B cell (primary cell): ENCODE measurements around the gene GRID2. TPM values are rescaled to one million over a fixed set of nuclear protein-coding genes. Genes with fewer than 3 reads are reported as not detected.

Experiments used
- ATAC-seq: fragments of 200-7000 bp; cut with Tn5 transposase; one replicate; pipeline ENCODE4 v1.10.0; 2021; ENCODE audit warnings: low read depth, mild to moderate bottlenecking, moderate number of reproducible peaks, moderate library complexity
- CTCF ChIA-PET: fragments of 350-600 bp; sonication (Branson Sonifier 250); formaldehyde crosslinking; loops from one replicate; lab custom pipeline; 2021; ENCODE audit warnings: antibody characterized with exemption, inconsistent platforms; lab: Charles Lee
- POLR2A ChIA-PET: fragments of 350-600 bp; sonication (Branson Sonifier 250); formaldehyde crosslinking; loops from one replicate; lab custom pipeline; 2021; ENCODE audit warnings: antibody characterized with exemption; lab: Charles Lee
- DNase-seq: peaks from one replicate; pipeline ENCODE4 v3.0.0; 2013
- H2AFZ ChIP-seq: 2 replicates; pipeline ENCODE4 v1.6.1; 2012; ENCODE audit warnings: mild to moderate bottlenecking, low read depth, low read length; ENCODE audit not compliant: insufficient read depth, poor library complexity, severe bottlenecking
- H3K27ac ChIP-seq, 2 donors: 1 replicate in 1 of 2; 2 replicates in 1 of 2; pipeline ENCODE4 v1.5.1; 2012 to 2013; ENCODE audit warnings: low read length in 2 of 2, mild to moderate bottlenecking in 2 of 2, moderate library complexity in 1 of 2
- H3K27me3 ChIP-seq, 4 experiments: fragments of 200-600 bp in 1 of 4; sonication (generic) in 1 of 4; replicated peaks in 1 of 4; 1 replicate in 2 of 4; 2 replicates in 2 of 4; pipeline versions ENCODE4 v1.6.1 to v1.7.0; 2013 to 2016; ENCODE audit warnings: low read length in 3 of 4, mild to moderate bottlenecking in 2 of 4, mixed read lengths in 1 of 4, moderate library complexity in 1 of 4; ENCODE audit not compliant: insufficient read depth in 4 of 4, control insufficient read depth in 3 of 4; ENCODE audit errors: control extremely low read depth in 1 of 4
- H3K36me3 ChIP-seq, 2 experiments: replicated peaks in 1 of 2; 1 replicate in 1 of 2; 2 replicates in 1 of 2; pipeline versions ENCODE4 v1.6.1 to v1.7.1; 2013; ENCODE audit warnings: low read length in 1 of 2; ENCODE audit not compliant: insufficient read depth in 2 of 2, control insufficient read depth in 1 of 2; ENCODE audit errors: control extremely low read depth in 1 of 2, extremely low read depth in 1 of 2
- H3K4me1 ChIP-seq, 2 donors: fragments of 200-600 bp in 1 of 2; sonication (generic) in 1 of 2; 1 replicate in 1 of 2; 2 replicates in 1 of 2; pipeline versions ENCODE4 v1.5.1 to v1.6.1; 2013 to 2017; ENCODE audit warnings: low read length in 2 of 2; ENCODE audit not compliant: control insufficient read depth in 2 of 2, insufficient read depth in 2 of 2
- H3K4me2 ChIP-seq: replicated peaks from 2 replicates; pipeline ENCODE3; 2012; ENCODE audit warnings: mild to moderate bottlenecking, low read depth, low read length; ENCODE audit not compliant: poor library complexity, severe bottlenecking
- H3K4me3 ChIP-seq, 5 experiments: fragments of 200-600 bp in 1 of 5; sonication (generic) in 1 of 5; 1 replicate in 3 of 5; 2 replicates in 2 of 5; pipeline versions ENCODE4 v1.5.1 to v1.7.0; 2011 to 2016; ENCODE audit warnings: low read length in 4 of 5, mild to moderate bottlenecking in 4 of 5, low read depth in 2 of 5, control low read depth in 1 of 5, moderate library complexity in 1 of 5; ENCODE audit not compliant: insufficient read depth in 1 of 5; ENCODE audit errors: control extremely low read depth in 1 of 5, extremely low read depth in 1 of 5
- H3K79me2 ChIP-seq: fragments of 200-600 bp; sonication (generic); one replicate; pipeline ENCODE4 v1.6.0; 2016; ENCODE audit warnings: low read length; ENCODE audit not compliant: control insufficient read depth, insufficient read depth
- H3K9ac ChIP-seq: fragments of 200-600 bp; sonication (generic); 2 replicates; pipeline ENCODE4 v1.6.1; 2017; ENCODE audit warnings: mild to moderate bottlenecking, low read length, moderate library complexity
- H3K9me3 ChIP-seq, 3 donors: one replicate each; pipeline versions ENCODE4 v1.6.1 to v1.7.1; 2013; ENCODE audit warnings: low read length in 2 of 3; ENCODE audit not compliant: control insufficient read depth in 2 of 3, insufficient read depth in 1 of 3; ENCODE audit errors: control extremely low read depth in 1 of 3
- H4K20me1 ChIP-seq: 2 replicates; pipeline ENCODE4 v1.6.0; 2012; ENCODE audit warnings: mild to moderate bottlenecking, low read length; ENCODE audit not compliant: insufficient read depth, control insufficient read depth, poor library complexity, severe bottlenecking
- H3K27ac Mint-ChIP-seq: one replicate; pipeline ENCODE4 v1.8.0; 2021; ENCODE audit warnings: mixed read lengths
- H3K27me3 Mint-ChIP-seq: one replicate; pipeline ENCODE4 v1.8.0; 2021; ENCODE audit warnings: mixed read lengths
- H3K4me1 Mint-ChIP-seq: one replicate; pipeline ENCODE4 v1.8.0; 2021; ENCODE audit warnings: mixed read lengths
- H3K4me3 Mint-ChIP-seq: one replicate; pipeline ENCODE4 v1.8.0; 2021; ENCODE audit warnings: mixed read lengths
- H3K9me3 Mint-ChIP-seq: one replicate; pipeline ENCODE4 v1.8.0; 2022; ENCODE audit warnings: mixed read lengths; ENCODE audit not compliant: insufficient read depth
- EZH2 ChIP-seq: IDR thresholded peaks from 2 replicates; pipeline ENCODE4 v1.6.1; 2012; ENCODE audit warnings: borderline replicate concordance, low read depth, mild to moderate bottlenecking, moderate library complexity, low read length; ENCODE audit not compliant: insufficient read depth, poor library complexity, severe bottlenecking
- WGBS: methylation state at CpG from one replicate; pipeline ENCODE4 v1.1.5; 2013; ENCODE audit warnings: missing lambda C conversion rate; ENCODE audit not compliant: insufficient coverage; 5-methylcytosine and 5-hydroxymethylcytosine counted together
- intact Hi-C: fragments of 100-400 bp; cut with micrococcal nuclease; formaldehyde crosslinking; loops from one replicate; pipeline ENCODE4 v1.10.0; 2022
- polyA plus RNA-seq: library from polyadenylated mRNA; depleted of rRNA; stranded (reverse); fragments of >200 nt; gene quantifications from 2 replicates; pipeline ENCODE4 v1.2.3, GENCODE V29; 2012
- total RNA-seq, 2 donors: library from RNA; stranded (reverse); fragments of 120-200 nt in 1 of 2; gene quantifications; 1 replicate in 1 of 2; 2 replicates in 1 of 2; pipeline versions ENCODE4 v1.2.3 to v1.2.4, GENCODE V29; 2013 to 2022
- TF ChIP-seq, protein P1 (sequence below): fragments of 200-600 bp; IDR thresholded peaks from one replicate; pipeline ENCODE4 v1.8.0; 2022; ENCODE audit warnings: antibody characterized with exemption, mild to moderate bottlenecking

GRID2 gene
- total and polyA plus RNA-seq, 2 donors (not counting 1 experiment from before 2014, with no cell fraction given) = not detected

DNA sequence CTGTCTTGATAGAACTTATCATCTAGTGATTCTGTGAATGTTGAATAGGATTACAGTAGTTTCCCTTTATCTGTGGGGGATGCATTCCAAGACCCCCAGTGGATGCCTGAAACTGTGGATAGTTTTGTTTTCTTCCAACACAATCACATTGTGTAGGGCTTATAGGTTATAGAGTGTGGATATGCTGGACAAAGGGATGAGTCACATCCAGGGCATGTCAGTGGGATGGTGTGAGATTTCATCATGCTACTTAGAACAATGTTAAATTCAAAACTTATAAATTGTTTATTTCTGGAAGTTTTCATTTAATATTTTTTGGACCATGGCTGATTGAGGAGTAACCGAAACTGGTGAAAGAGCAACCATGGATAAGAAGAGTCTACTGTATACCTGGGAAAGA, 1092.5 kb downstream of the GRID2 start:
- H3K4me2 ChIP-seq = no peak overlapping the region
- H3K4me1 ChIP-seq = no peaks in the 10 kb centered on the region
- ATAC-seq (no peak), DNase-seq (no peak)
- no peaks in the 10 kb centered on the region for H3K9me3 ChIP-seq
- WGBS = no CpG with 5 or more reads among the region's 1 CpG
- H3K27ac Mint-ChIP-seq = no peak overlapping the region
- no peaks in the 10 kb centered on the region for H3K27me3 ChIP-seq
- no peaks in the 10 kb centered on the region for H3K36me3 ChIP-seq
- H3K27ac ChIP-seq = no peak overlapping the region
- no peaks in the 10 kb centered on the region for H3K27me3 Mint-ChIP-seq
- no peaks in the 10 kb centered on the region for H3K79me2 ChIP-seq
- no peak overlapping the region for H3K4me3 Mint-ChIP-seq
- H3K4me3 ChIP-seq = no peak overlapping the region
- H3K9me3 Mint-ChIP-seq = no peaks in the 10 kb centered on the region
- H3K9ac ChIP-seq = no peak overlapping the region
- intact Hi-C loops = no loop called here
- no peaks in the 10 kb centered on the region for H3K4me1 Mint-ChIP-seq
- ChIA-PET POLR2A (no interaction called here), CTCF (no interaction called here)
- no peak overlapping the region for H2AFZ ChIP-seq
- no peaks in the 10 kb centered on the region for H4K20me1 ChIP-seq
- TF ChIP-seq, protein P1, sequence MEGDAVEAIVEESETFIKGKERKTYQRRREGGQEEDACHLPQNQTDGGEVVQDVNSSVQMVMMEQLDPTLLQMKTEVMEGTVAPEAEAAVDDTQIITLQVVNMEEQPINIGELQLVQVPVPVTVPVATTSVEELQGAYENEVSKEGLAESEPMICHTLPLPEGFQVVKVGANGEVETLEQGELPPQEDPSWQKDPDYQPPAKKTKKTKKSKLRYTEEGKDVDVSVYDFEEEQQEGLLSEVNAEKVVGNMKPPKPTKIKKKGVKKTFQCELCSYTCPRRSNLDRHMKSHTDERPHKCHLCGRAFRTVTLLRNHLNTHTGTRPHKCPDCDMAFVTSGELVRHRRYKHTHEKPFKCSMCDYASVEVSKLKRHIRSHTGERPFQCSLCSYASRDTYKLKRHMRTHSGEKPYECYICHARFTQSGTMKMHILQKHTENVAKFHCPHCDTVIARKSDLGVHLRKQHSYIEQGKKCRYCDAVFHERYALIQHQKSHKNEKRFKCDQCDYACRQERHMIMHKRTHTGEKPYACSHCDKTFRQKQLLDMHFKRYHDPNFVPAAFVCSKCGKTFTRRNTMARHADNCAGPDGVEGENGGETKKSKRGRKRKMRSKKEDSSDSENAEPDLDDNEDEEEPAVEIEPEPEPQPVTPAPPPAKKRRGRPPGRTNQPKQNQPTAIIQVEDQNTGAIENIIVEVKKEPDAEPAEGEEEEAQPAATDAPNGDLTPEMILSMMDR = no peak
- TF ChIP-seq EZH2 = no peak

DNA sequence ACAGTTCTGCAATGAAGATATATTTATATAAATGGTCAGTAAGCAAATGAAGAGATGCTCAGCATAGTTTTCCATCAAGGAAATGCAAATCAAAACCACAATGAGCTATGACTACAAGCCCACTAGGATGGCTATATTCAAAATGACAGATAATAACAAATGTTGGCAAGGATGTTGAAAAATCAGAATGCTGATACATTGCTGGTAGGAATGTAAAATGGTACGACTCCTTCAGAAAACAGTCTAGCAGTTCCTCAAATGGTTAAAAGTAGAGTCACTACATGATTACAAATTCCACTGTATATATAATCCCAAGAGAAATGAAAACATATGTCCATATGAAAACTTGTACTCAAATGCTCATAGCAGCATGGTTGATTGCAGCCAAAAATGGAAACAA, 1099.8 kb downstream of the GRID2 start:
- ATAC-seq = no peak
- Mint-ChIP-seq H3K27ac (no peak overlapping the region), H3K4me1 (no peaks in the 10 kb centered on the region), H3K9me3 (peaks cover 3% of the 10 kb centered on the region), H3K27me3 (no peaks in the 10 kb centered on the region), H3K4me3 (no peak overlapping the region)
- H3K27ac ChIP-seq = no peak overlapping the region
- TF ChIP-seq EZH2 = no peak
- TF ChIP-seq, protein P1 = no peak
- no peaks in the 10 kb centered on the region for H3K9me3 ChIP-seq
- no peak overlapping the region for H2AFZ ChIP-seq
- ChIA-PET POLR2A (no interaction called here), CTCF (no interaction called here)
- H3K4me1 ChIP-seq = no peaks in the 10 kb centered on the region
- H4K20me1 ChIP-seq = no peaks in the 10 kb centered on the region
- WGBS = no CpG with 5 or more reads among the region's 1 CpG
- intact Hi-C loops = no loop called here
- no peaks in the 10 kb centered on the region for H3K79me2 ChIP-seq
- no peaks in the 10 kb centered on the region for H3K27me3 ChIP-seq
- no peaks in the 10 kb centered on the region for H3K36me3 ChIP-seq
- no peak overlapping the region for H3K9ac ChIP-seq
- DNase-seq = no peak
- H3K4me2 ChIP-seq = no peak overlapping the region
- no peak overlapping the region for H3K4me3 ChIP-seq
